Activated T-helper 1 cell treated with anti-CD3 and anti-CD28 coated beads, Interleukin-12 subunit alpha, Interleukin-12 subunit beta, Interleukin-2, Interleukin-4 antibody, amounts not matched to agents 30 ng/mL and 10 ng/mL and 1 ng/mL, durations not matched to agents 14 hours and 24 hours and 36 hours (primary cell): ENCODE data around the gene NTHL1. TPM values are rescaled to one million over a fixed set of nuclear protein-coding genes. Genes with fewer than 3 reads are reported as not detected.
A peak's percentile ranks its signal among the peaks of the same experiment; 100 is the strongest.

Experiments used
- DNase-seq: peaks from one replicate; pipeline ENCODE4 v3.0.0; 2021; ENCODE audit warnings: low spot score
- H3K27ac Mint-ChIP-seq: one replicate; pipeline ENCODE4 v1.8.0; 2021; ENCODE audit warnings: mild to moderate bottlenecking, mixed read lengths
- H3K27me3 Mint-ChIP-seq: one replicate; pipeline ENCODE4 v1.8.0; 2022; ENCODE audit warnings: mild to moderate bottlenecking, moderate library complexity, mixed read lengths; ENCODE audit not compliant: insufficient read depth
- H3K36me3 Mint-ChIP-seq: one replicate; pipeline ENCODE4 v1.8.0; 2021; ENCODE audit warnings: low read depth, mixed read lengths
- H3K4me1 Mint-ChIP-seq: one replicate; pipeline ENCODE4 v1.8.0; 2021; ENCODE audit warnings: low read depth, mixed read lengths
- H3K4me3 Mint-ChIP-seq: one replicate; pipeline ENCODE4 v1.8.0; 2021; ENCODE audit warnings: mild to moderate bottlenecking, moderate library complexity, mixed read lengths
- H3K9me3 Mint-ChIP-seq: one replicate; pipeline ENCODE4 v1.8.0; 2021; ENCODE audit warnings: mixed read lengths
- intact Hi-C: fragments of 100-400 bp; cut with micrococcal nuclease; formaldehyde crosslinking; loops from one replicate; pipeline ENCODE4 v1.15.1; 2024
- total RNA-seq: library from RNA; stranded (reverse); gene quantifications from 2 replicates; pipeline ENCODE4 v1.2.3, GENCODE V29; 2022

NTHL1 gene
- total RNA-seq, 1 donor from 2014 or later, result 50.0 TPM

GRCh38 chr16:2032285-2033056 lies 15.2 kb downstream of the NTHL1 start:
- Mint-ChIP-seq H3K36me3 (no peaks in the 10 kb centered on the region), H3K27me3 (peaks cover 10% of the 10 kb centered on the region), H3K9me3 (no peaks in the 10 kb centered on the region), H3K4me3 (no peak overlapping the region), H3K27ac (no peak overlapping the region), H3K4me1 (no peaks in the 10 kb centered on the region)
- DNase-seq, result no peak
- intact Hi-C loops, result no loop called here

GRCh38 chr16:2031081-2031577 lies 16.5 kb downstream of the NTHL1 start:
- H3K4me3 Mint-ChIP-seq, result no peak overlapping the region
- H3K27ac Mint-ChIP-seq, result no peak overlapping the region
- no peak for DNase-seq
- no peaks in the 10 kb centered on the region for H3K9me3 Mint-ChIP-seq
- intact Hi-C loops, result no loop called here
- peaks cover 12% of the 10 kb centered on the region for H3K27me3 Mint-ChIP-seq
- H3K4me1 Mint-ChIP-seq, result no peaks in the 10 kb centered on the region
- no peaks in the 10 kb centered on the region for H3K36me3 Mint-ChIP-seq

GRCh38 chr16:2030036-2030435 lies 17.6 kb downstream of the NTHL1 start:
- no peak overlapping the region for H3K4me3 Mint-ChIP-seq
- H3K4me1 Mint-ChIP-seq, result no peaks in the 10 kb centered on the region
- intact Hi-C loops, result no loop called here
- H3K27me3 Mint-ChIP-seq, result peaks cover 16% of the 10 kb centered on the region
- H3K9me3 Mint-ChIP-seq, result no peaks in the 10 kb centered on the region
- H3K36me3 Mint-ChIP-seq, result no peaks in the 10 kb centered on the region
- DNase-seq, result no peak
- no peak overlapping the region for H3K27ac Mint-ChIP-seq

- peaks cover 16% of the 10 kb centered on the region for H3K27me3 Mint-ChIP-seq
- DNase-seq, result no peak
- H3K4me3 Mint-ChIP-seq, result no peak overlapping the region
- no peak overlapping the region for H3K27ac Mint-ChIP-seq
- H3K36me3 Mint-ChIP-seq, result no peaks in the 10 kb centered on the region
- intact Hi-C loops, result loop anchor here (10.0 kb wide), 1 partner anchor 235 kb away; the partner anchor contains the start of gene RNPS1
- no peaks in the 10 kb centered on the region for H3K9me3 Mint-ChIP-seq
- no peaks in the 10 kb centered on the region for H3K4me1 Mint-ChIP-seq
Observed at GRCh38 chr16:2029350-2029749, 18.3 kb downstream of the NTHL1 start.

- Mint-ChIP-seq H3K4me3 (no peak overlapping the region), H3K9me3 (no peaks in the 10 kb centered on the region), H3K27ac (no peak overlapping the region), H3K36me3 (no peaks in the 10 kb centered on the region), H3K4me1 (no peaks in the 10 kb centered on the region), H3K27me3 (peaks cover 16% of the 10 kb centered on the region)
- intact Hi-C loops, result loop anchor here (10.0 kb wide), 1 partner anchor 236 kb away; the partner anchor contains the start of gene RNPS1
- no peak for DNase-seq
Observed at GRCh38 chr16:2028620-2029220, 18.9 kb downstream of the NTHL1 start.

- intact Hi-C loops, result loop anchor here (10.0 kb wide), 1 partner anchor 237 kb away; the partner anchor contains the start of gene RNPS1
- DNase-seq, result no peak
- Mint-ChIP-seq H3K4me1 (peaks cover 4% of the 10 kb centered on the region), H3K27me3 (peaks cover 16% of the 10 kb centered on the region), H3K4me3 (peak overlapping the region; percentile 60), H3K9me3 (no peaks in the 10 kb centered on the region), H3K27ac (no peak overlapping the region), H3K36me3 (no peaks in the 10 kb centered on the region)
Observed at GRCh38 chr16:2028146-2028545, 19.5 kb downstream of the NTHL1 start.

- Mint-ChIP-seq H3K4me1 (peaks cover 12% of the 10 kb centered on the region), H3K4me3 (peak overlapping the region; percentile 60), H3K27ac (no peak overlapping the region), H3K36me3 (no peaks in the 10 kb centered on the region), H3K27me3 (peaks cover 22% of the 10 kb centered on the region), H3K9me3 (no peaks in the 10 kb centered on the region)
- DNase-seq, result no peak
- intact Hi-C loops, result loop anchor here (10.0 kb wide), 1 partner anchor 237 kb away; the partner anchor contains the start of gene RNPS1
Observed at GRCh38 chr16:2027024-2028010, 20.3 kb downstream of the NTHL1 start.

GRCh38 chr16:2026461-2027023 lies 21.1 kb downstream of the NTHL1 start, which contains the start of gene NHERF2:
NHERF2 (plus strand) TSS chr16:2026902; CDS start chr16:2027006, 104 bp downstream.
- no peaks in the 10 kb centered on the region for H3K36me3 Mint-ChIP-seq
- intact Hi-C loops, result loop anchor here (10.0 kb wide), 1 partner anchor 238 kb away; the partner anchor contains the start of gene RNPS1
- no peak within 1 kb of the TSS for H3K27ac Mint-ChIP-seq
- DNase-seq, result peak; percentile 20
- no peaks in the 10 kb centered on the region for H3K9me3 Mint-ChIP-seq
- H3K4me1 Mint-ChIP-seq, result peaks cover 12% of the 10 kb centered on the region
- H3K4me3 Mint-ChIP-seq, result peak within 1 kb of the TSS; percentile 61
- H3K27me3 Mint-ChIP-seq, result peaks cover 25% of the 10 kb centered on the region

GRCh38 chr16:2025878-2026460 lies 21.7 kb downstream of the NTHL1 start:
- peak overlapping the region; percentile 61 for H3K4me3 Mint-ChIP-seq
- intact Hi-C loops, result loop anchor here (10.0 kb wide), 1 partner anchor 239 kb away; the partner anchor contains the start of gene RNPS1
- no peaks in the 10 kb centered on the region for H3K9me3 Mint-ChIP-seq
- no peak for DNase-seq
- H3K36me3 Mint-ChIP-seq, result no peaks in the 10 kb centered on the region
- peaks cover 28% of the 10 kb centered on the region for H3K27me3 Mint-ChIP-seq
- H3K4me1 Mint-ChIP-seq, result peaks cover 12% of the 10 kb centered on the region
- H3K27ac Mint-ChIP-seq, result no peak overlapping the region

- peaks cover 16% of the 10 kb centered on the region for H3K4me1 Mint-ChIP-seq
- DNase-seq, result no peak
- H3K36me3 Mint-ChIP-seq, result no peaks in the 10 kb centered on the region
- H3K27me3 Mint-ChIP-seq, result peaks cover 32% of the 10 kb centered on the region
- H3K4me3 Mint-ChIP-seq, result no peak overlapping the region
- intact Hi-C loops, result loop anchor here (10.0 kb wide), 1 partner anchor 240 kb away; the partner anchor contains the start of gene RNPS1
- no peaks in the 10 kb centered on the region for H3K9me3 Mint-ChIP-seq
- peak overlapping the region; percentile 48 for H3K27ac Mint-ChIP-seq
Observed at GRCh38 chr16:2025251-2025650, 22.4 kb downstream of the NTHL1 start.

GRCh38 chr16:2024032-2024420 lies 23.6 kb downstream of the NTHL1 start:
- H3K4me1 Mint-ChIP-seq, result peaks cover 16% of the 10 kb centered on the region
- H3K36me3 Mint-ChIP-seq, result no peaks in the 10 kb centered on the region
- H3K27ac Mint-ChIP-seq, result peak overlapping the region; percentile 11
- H3K27me3 Mint-ChIP-seq, result peaks cover 33% of the 10 kb centered on the region
- no peak overlapping the region for H3K4me3 Mint-ChIP-seq
- intact Hi-C loops, result loop anchor here (5.0 to 10.0 kb wide), 3 partner anchors 42 to 241 kb away; partner anchors contain the start of genes CASKIN1, GFER, NOXO1 and RNPS1
- no peak for DNase-seq
- H3K9me3 Mint-ChIP-seq, result no peaks in the 10 kb centered on the region
